HG02981 (cell line): ENCODE measurements around the gene CCDC88C.

ENCODE experiments used
- ATAC-seq: cut with Tn5 transposase; IDR thresholded peaks from one replicate; pipeline ENCODE4 v1.9.1; 2021; ENCODE audit warnings: mild to moderate bottlenecking, moderate library complexity; ENCODE audit not compliant: unreplicated experiment

Gene CCDC88C

DNA sequence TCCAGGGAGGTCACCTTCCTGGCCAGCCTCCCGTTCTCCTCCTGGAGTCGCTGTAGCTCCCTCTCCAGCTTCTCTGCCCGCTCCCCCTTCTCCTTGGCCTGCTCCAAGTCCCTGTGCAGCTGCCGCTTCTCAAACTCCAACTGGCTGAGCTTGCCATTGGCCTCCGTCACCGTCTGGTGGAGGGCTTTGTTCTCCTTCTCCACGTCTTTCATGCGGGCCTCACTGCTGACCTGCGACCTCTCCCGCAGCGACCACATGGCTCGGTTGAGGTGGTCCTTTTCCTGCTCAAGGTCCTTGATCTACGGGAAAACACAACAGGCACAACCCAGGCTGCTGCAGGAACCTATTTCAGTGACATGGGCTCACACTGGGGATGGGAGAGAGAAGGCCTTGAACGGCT is 103.8 kb downstream of the CCDC88C start:
- ATAC-seq, result no peak

DNA sequence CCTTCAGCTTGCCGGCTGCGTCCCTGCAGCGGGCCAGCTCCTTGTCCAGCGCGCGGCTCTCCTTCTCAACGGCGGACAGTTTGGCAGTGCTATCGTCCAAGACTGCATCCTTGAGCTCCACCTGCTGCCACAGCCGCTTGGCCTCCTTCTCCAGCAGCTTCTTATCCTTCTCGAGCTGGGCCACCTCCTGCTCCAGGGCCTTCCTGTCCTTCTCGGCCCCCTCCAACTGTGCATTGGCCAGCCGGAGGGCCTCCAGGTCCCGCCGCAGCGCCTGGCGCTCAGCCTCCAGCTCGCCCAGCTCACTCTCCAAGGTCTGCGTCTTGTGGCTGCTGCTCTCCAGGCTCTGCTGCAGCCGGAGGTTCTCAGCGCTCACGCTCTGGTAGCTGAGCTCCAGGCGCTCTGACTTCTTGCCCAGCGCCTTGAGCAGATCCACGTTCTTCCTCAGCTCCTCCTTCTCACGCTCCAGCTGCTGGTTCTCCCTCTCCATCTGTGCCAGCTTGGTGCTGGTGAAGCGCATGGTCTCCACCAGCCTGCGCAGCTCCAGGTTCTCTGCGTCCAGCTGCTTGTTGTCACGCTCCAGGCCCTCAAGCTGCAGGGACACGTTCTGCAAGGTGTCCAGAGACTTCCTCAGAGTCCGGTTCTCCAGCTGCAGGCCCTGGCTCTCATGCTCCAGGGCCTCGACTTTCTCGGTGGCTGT is 104.3 kb downstream of the CCDC88C start:
- no peak for ATAC-seq

DNA sequence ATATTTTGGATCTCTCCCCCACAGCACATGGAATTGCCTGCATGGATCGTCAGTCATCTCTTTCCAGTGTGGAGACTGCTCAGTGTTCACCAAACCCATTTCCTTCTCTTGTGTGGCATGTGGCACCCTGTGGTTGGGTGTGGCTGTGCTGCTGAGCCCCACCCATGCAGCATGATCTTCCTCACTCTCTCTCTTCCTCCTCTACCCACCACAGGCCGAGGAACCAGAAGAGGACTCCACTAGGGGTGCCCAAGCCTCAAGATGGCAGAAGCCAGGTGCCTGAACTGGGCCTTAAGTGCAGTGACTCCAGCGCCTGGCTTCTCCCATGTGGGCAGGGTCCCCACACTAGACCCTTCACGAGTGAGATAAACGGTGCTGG is 106.3 kb downstream of the CCDC88C start:
- ATAC-seq, result no peak

DNA sequence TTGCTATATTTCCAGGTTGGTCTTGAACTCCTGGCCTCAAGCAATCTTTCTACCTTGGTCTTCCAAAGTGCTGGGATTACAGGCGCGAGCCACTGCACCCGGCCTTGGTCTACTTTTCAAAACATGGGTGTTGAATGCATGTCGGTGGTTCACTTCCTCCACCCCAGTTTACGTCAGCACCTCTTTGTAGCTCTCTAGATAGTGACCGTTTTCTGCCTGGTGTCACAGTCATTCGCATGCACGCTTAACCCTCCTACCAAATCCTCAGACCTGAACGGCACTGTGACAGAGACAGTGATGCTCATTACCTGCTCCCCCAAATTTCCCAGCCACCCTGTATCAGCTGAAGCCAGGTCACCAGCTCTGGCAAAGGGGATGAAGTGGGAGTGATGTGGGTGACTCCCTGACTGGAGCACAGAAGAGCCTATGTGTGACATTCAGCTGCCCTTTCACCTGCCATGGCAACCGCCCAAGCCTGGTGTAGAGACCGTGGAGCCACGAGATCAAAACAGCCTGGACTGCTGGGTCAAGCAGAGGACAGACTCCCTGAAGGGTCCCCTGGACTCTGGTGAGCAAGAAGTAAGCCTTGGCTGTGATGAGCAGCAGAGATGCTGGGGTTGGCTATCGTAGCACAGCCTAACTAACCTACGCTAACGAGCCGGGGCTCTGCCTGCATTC is 106.9 kb downstream of the CCDC88C start:
- ATAC-seq, result no peak

DNA sequence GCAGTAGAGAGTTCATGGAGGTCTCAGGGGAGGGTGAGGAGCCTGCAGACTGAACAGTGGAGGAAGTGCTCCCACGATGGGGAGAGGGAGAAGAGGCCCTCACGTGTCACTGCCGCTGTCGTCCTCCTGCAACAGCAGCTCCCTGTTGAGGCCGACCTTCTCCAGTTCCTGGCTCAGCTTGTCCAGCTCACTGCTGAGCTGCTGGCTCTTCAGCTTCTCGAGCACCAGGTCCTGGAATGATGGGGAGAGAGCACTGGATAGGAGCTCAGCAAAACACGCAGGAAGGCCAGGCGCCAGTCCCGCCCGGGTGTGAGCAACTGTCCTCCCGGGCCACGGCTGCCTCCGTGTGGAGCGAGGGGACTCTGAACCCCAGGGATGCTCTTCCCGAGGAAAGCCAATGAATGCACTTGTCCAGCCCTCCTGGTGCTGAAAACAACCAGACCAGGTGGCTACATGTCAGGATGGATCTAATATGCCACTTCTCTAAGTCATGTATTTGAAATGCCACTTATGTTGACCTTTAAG is 107.8 kb downstream of the CCDC88C start:
- ATAC-seq, result no peak

DNA sequence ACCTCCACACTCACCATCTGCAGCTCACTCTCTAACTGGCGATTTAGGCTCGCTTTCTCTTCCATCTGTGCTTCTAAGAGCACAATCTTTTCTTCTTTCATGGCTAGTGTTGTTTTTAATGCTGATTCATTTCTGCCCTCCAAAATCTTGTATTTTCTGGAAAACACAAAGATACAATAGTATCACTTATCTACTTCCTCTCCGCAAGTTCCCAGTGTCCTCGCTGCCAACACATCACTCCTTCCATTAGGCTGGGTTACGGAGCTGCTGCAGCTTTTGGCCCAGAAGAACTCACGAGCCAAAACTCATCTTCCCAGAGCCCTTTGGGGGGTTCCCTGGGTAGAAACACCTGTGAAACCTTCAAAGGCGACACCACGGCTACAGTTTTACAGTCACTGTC is 109.3 kb downstream of the CCDC88C start:
- ATAC-seq, result no peak

DNA sequence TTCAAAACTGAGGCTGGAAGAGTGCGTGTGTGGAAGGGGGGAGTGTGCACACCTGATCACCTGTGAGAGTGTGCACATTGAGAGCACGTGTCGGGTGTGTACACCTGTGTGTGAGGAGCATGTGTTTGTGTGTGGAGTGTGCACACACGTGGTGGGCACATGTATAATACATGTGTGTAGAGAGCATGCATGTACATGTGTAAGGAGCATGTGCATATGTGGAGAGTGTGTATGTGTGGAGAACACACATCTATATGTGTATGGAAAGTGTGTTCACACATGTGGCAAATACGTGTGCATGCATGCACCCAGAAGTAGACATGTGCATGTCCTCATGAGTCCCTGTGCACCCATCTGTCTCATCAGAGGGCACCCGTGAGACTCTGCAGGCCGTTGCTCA is 110.0 kb downstream of the CCDC88C start:
- ATAC-seq, result no peak

DNA sequence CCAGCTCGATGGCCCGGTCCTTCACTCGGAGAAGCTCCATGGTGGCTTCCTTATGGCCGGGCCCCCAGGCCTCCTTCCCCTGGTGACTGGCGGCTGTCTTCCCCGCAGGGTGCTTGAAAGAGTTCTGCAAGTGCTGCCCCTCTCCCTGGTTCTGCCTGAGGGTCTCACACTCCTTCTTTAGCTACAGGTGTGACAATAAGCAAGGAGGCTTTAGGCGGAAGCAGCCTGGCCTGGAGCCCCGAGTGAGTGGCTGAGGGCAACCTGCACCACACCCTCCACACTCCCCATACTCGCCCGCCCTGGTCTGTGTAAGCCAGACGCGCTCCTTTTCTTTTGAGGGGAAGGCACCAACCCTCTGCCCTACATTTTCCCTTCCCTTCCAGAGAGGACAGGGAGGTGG is 110.6 kb downstream of the CCDC88C start:
- ATAC-seq, result no peak

DNA sequence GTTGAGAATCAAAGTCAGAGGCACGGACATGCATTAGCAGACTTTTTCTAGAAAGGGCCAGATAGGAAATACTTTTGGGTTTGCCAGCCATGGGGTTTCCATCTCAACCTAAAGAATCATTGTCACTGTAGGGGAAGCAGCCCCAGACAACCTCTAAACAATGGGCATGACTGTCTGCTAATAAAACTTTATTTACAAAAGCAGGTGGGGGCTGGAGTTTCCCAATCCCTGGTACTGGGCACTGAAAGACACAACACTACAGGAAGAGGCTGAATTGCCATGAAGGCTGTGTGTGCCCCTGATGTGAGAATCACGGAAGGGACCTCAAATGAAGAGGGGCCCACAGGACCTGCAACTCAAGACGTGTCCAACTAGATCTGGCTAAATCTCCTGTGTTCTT is 111.1 kb downstream of the CCDC88C start:
- ATAC-seq, result no peak

DNA sequence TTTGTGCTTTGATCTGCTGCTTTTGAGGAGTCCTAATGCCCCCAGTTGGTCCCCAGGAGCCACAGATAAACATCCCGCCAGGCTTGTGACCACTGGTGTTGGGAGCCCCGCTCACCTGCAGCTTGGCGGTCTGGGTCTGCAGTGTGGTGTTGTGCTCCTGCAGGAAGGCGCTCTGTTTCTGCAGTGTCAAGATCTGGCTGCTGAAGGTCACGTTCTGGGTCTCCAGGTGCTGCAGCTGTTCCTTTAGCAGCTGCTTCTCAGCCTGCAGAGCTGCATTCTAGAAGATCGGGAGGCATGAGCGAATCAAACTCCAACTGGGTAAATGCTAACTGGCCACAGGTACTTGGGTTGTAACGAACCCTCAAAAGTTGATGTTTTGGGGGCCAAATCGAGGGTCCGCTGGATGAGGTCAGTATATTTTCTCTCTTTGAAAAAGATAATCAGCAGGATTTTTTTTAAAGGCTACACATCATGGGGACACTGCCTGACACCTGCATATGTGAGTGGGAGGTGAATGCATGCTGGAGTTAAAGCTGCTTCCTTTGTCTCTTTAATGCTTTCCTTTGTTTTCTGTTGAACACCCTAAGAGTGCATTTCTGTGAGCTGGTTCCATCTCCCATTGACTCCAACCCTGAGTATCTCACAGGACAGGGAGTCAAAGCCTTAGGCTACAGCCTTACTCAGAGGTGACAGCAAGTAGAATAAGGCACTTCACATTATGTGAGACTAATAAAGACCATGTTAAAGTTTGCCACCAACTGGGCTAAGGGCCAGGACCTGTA is 111.8 kb downstream of the CCDC88C start:
- no peak for ATAC-seq

DNA sequence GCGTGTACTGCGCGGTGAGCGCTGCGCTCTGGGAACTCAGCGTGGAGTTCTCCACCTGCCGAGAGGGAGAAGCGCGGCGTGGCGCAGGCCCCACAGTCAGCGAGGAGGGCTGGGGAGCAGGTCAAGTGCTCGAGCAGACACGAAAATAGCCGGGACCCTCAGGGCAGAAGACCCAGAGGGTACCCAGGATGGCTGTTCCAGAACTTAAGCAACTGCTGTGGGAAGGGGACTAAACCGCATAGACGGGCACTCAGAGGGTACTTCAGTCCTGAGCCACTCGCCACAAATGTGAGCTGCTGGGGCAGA is 113.7 kb downstream of the CCDC88C start:
- ATAC-seq, result no peak

DNA sequence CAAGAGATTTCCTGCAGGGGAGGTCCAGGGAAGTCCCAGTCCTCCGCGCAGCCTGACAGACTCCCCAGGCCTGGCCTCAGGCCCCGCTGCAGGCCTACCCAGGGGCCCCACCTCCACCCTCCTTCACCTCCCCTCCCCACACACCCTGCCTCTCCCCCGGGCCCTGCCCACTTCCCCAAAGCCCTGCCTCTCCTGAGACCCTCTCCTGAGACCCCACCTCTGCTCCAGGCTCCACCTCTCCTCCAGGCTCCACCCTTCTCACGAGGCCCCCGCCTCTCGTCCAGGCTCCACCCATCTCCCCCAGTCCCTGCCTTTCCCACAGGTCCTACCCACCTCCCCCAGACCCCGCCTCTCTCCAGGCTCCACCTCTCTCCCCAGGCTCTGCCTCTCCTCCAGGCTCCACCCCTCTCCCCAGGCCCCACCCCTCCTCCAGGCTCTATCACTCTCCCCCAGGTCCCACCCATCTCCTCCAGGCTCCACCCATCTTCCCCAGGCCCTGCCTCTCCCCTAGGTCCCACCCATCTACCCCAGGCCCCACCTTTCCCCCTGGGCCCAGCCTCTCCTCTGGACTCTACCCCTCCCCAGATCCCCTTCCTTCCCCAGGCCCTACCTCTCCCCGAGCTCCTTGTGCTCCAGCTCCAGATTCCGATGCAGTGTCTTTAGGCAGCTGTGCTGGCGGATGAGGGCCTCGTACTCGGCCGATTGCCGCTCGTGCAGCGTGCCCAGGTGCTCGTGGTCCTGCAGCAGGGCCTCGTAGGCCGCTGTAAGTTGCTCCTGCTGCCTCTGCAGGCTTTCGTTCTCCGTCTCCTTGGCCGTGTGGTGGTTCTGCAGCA is 114.3 kb downstream of the CCDC88C start:
- peak; percentile 67 for ATAC-seq

DNA sequence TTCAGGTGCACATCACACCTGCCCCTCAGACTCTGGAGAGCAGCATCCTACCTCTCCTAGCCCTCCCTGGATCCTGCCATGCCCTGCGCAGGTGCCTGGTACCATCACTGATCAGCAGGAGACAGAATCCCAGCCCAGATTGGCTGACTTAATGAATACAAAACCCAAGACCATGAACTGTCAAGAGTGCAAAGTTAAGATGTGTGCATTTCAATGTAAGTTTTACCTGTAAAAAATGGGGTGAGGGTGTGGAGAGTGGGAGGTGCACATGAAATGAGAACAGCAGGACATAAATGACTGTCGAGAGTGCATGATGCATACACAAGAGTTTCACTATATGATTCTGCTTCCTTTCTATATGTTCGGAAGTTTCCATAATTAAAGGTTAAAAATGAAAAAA is 115.2 kb downstream of the CCDC88C start:
- no peak for ATAC-seq

DNA sequence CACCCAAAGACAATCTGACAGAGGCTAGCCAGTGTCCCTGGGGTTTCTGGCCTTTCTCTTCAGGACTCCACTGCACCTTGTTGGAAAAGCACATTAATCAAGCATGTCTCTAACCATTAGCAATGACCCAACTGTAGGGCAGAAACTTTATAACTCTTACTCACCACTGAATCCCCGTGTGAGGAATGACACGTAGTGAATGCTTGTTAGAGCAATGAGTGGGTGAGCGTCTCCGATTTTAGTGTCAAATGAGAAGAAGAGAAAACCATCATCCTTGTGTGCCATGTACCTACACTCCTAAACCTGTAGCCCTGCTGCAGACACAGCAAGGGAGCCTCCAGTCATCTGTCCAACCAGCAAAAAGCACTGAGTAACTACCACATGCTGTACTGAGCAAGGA is 116.7 kb downstream of the CCDC88C start:
- ATAC-seq, result no peak

DNA sequence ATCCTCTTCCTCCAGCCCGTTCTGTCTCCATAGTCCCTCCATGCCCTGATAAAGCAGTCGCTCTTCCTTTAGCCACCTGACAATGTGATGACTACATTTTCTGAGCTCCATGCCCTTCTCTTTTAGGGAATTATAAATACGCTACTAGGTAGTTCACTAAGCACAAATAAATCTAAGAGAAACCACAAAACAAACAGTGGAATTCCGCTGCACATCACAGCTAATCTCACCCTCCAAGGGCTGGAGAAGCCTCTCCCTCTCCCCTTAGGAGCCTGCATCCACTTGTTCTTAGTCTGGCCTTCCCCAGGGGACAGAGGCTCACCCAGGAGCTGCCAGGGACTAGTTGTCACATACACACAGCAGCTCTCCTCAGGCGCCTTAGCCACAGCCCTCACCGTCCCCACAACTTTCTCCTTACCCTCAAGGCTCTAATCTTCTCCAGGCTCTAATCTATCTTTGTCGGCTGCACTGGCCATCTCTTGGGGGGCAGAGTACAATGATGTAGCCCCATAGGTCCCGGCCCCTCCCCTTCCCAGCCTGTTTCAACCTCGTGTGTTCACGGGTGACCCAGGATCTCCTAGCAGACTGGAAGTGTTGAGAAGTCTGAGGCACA is 117.2 kb downstream of the CCDC88C start:
- ATAC-seq, result no peak

DNA sequence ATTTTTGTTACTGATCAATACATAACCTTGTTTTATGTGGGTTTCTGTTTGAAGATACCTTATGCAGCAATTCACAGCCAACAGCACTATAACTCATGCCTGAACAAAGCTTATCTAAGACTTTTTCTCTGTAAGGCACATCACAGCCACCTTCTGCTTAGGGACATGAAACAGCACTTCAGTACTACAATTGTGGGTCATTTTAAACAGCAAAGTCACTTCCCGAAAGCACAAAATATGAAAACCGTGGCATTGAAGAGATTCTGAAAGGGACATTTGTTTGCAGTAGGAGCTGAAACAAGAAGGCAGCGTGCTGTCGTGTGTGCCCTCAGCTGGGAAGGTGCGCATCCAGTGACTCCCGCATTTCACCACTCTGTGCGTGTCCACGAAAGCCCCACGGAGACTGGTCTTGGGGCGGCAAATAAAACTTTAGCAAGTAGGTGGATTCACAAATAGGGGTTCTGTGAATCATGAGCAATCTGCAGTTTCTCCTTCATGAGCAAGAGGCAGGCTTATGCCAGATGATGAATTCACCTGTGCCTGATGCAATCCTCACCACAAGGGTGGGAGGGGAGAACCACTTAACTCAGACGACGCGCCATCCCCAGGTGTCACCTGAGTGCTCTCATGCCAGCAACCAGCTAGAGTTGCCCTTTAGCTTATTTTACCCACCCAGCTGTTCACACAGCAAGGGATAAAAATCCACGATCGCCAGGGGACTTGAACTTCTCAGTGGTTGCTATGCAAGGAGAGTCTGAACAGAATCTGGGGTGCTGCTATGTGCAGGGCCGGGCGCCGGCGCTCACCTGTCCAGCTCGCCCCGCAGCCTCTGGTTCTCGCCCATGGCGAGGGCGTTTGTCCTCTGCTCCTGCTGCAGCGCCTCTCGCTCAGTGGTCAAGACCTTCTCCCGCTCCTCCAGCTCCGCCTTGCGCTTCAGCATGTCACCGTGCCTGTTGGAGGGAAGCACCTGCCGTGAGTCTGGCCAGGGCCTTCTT is 118.2 kb downstream of the CCDC88C start:
- no peak for ATAC-seq

DNA sequence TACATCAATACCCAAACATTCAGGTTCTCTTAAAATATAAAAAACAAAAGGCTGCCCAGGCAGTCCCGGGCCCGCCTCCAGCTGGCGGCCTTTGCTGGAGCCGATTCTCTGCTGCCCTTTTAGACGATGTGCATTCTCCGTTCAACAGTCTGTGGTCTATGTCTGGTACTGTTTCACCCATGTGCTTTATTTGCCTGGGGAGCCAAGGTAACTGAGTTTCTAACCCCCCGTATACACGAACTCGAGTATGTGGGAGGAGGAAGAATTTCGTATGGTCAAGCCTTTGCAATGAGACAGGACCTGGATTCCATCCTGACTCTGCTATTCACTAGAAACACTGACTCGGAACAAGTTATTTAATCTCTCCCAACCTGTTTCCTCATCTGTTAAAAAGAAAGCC is 119.0 kb downstream of the CCDC88C start:
- no peak for ATAC-seq

DNA sequence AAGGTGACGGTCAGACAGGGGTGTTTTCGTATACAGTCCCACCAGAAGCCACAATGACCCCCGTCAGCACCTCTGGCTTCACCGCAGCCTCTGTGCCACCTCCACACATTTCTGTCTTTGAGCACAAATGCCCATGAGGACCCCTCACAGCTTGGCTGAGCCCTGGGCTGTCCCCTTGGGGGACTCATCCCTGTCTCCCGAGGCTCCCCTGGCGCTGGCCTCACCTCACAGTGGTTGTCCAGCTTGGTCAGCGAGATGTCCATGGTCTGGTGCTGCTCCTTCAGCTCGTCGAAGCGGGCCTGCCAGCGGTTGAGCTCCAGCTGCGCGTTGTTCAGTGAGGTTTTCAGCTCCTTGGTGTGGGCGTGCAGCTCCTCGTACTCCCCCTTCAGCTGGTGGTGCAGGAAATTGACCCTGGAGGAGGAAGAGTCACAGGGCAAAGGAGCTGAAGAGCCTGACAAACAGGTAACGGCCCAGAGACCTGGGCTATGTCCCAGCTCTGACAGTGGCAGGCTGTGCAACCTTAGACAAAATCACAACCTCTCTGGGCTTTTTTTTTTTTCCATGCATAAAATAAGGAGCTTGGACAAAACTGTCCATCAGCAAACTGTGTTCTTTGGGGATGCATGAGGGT is 120.4 kb downstream of the CCDC88C start:
- ATAC-seq, result no peak
